Measurements from ENCODE around the gene KRTAP4-7. TPM values are rescaled to one million over a fixed set of nuclear protein-coding genes. Genes with fewer than 3 reads are reported as not detected.
"Not testable (repeated sequence)": the region's sequence is repeated elsewhere in the genome, so short reads cannot be mapped to it uniquely, and the experiment has no call there.

KRTAP4-7 gene
- polyA plus RNA-seq, 4 donors = not detected

GRCh38 chr17:41107941-41108450, 24.0 kb downstream of the KRTAP4-7 start:
- no peak for DNase-seq (ENCODE audit: low read depth in 4 of 4, low spot score in 2 of 4)

GRCh38 chr17:41108728-41109386, 24.9 kb downstream of the KRTAP4-7 start:
- not testable (repeated sequence) for DNase-seq (ENCODE audit: low read depth in 4 of 4, low spot score in 2 of 4)

- DNase-seq (ENCODE audit: low read depth in 4 of 4, low spot score in 2 of 4) = no peak
These were observed 27.4 kb downstream of the KRTAP4-7 start for GRCh38 chr17:41111151-41111885.

- no peak for DNase-seq (ENCODE audit: low read depth in 4 of 4, low spot score in 2 of 4)
These were observed 32.3 kb downstream of the KRTAP4-7 start for GRCh38 chr17:41116297-41116696.

DNA sequence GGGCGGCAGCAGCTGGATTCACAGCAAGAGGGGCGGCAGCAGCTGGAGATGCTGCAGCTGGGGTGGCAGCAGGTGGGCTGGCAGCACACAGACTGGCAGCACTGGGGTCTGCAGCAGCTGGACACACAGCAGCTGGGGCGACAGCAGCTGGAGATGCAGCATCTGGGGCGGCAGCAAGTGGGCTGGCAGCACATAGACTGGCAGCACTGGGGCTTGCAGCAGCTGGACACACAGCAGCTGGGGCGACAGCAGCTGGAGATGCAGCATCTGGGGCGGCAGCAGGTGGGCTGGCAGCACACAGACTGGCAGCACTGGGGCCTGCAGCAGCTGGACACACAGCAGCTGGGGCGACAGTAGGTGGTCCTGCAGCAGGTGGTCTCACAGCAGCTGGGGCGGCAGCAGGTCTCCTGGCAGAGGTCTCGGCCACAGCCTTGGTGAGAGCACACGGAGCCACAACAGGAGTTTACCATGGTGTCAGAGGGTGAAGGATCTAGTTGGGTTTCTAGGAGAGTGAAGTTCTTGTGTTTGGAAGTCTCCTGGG, 34.0 kb downstream of the KRTAP4-7 start, which contains the start of gene KRTAP4-11:
TSS of gene KRTAP4-11 (minus strand) at position 528 of the 541 bp plus-strand sequence. CDS start at position 470, 58 bp downstream.
- not testable (repeated sequence) for DNase-seq (ENCODE audit: low read depth in 4 of 4, low spot score in 2 of 4)

DNA sequence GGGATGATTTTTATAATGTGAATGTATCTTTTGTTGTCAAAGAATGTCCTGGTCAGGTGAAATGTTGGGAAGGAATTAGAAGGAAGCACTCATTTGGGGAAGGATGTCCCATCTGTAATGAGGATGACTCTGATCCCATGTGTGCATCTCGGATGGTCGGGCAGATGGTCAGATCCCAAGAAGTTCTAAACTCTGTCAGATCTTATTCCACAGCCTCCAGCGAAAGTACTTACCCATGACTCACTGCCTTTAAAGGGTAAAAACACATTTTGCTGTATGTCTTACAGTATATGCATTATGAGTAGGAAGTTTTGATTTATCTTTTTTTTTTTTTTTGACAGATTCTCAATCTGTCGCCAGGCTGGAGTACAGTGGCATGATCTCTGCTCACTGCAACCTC, 34.8 kb downstream of the KRTAP4-7 start:
- DNase-seq (ENCODE audit: low read depth in 4 of 4, low spot score in 2 of 4) = no peak

DNA sequence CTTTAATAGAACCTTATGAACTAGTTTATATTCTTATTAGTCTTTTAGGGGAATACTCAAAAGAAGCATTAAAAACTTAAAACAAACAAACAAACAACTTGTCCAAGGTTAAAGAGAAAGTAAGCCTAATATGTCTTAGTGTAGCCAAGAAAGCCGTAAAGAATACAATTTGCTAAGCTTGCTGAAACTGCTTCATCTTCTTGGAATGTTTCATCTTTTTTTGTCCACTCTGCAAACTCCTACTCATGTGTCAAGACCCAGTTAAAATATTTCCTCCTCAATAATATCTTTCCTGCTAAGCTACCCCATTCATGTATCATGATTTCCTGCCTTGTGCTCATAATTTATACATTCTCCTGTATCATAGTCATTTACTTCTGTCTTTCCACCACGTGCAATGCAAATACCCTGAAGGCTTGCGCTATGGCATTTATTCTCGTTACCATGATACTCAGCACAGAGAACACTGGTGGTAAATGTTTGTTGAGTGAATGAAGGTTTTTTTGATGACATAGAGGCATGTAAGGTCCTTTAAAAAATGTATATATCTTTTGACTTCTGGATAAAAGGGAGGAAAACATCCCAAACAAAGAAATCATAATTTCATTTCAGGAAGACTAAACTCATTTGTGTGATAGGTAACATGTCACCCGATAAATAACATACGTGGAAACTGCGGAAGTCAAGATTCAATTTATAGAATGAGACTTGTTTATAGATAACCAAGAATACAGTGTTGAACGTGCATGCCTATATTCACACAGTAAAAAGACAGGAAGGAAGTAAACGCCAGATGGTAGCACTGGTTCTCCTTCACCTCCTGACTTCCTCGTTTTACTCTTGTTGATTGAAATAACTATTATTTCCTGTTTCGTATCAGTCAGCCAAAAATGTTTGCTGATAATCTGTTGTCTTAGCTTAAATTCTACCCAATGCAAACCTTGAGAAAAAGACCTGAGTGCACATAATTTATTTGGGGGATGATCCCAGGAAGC, 36.0 kb downstream of the KRTAP4-7 start:
- not testable (repeated sequence) for DNase-seq (ENCODE audit: low read depth in 4 of 4, low spot score in 2 of 4)

GRCh38 chr17:41121742-41122141, 37.8 kb downstream of the KRTAP4-7 start:
- no peak for DNase-seq (ENCODE audit: low read depth in 4 of 4, low spot score in 2 of 4)

DNA sequence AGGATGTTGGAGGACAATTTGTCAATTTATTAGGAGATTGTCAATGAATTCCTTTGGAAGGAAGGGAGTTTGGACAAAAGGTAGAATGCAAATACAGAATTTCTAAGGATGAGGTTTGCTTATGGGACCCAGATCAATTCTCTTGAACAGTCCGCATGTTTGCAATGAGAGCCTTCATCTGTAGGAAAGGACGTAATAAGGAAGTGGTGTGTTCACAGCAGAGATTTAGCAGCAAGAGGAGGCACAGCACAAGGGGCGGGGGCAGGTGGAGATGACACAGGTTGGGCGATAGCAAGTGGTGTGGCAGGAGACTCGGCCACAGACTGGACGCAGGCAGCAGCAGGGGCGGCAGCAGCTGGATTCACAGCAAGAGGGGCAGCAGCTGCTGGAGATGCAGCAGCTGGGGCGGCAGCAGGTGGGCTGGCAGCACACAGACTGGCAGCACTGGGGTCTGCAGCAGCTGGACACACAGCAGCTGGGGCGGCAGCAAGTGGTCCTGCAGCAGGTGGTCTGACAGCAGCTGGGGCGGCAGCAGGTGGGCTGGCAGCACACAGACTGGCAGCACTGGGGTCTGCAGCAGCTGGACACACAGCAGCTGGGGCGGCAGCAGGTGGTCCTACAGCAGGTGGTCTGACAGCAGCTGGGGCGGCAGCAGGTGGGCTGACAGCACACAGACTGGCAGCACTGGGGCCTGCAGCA, 39.5 kb downstream of the KRTAP4-7 start:
- not testable (repeated sequence) for DNase-seq (ENCODE audit: low read depth in 4 of 4, low spot score in 2 of 4)

DNA sequence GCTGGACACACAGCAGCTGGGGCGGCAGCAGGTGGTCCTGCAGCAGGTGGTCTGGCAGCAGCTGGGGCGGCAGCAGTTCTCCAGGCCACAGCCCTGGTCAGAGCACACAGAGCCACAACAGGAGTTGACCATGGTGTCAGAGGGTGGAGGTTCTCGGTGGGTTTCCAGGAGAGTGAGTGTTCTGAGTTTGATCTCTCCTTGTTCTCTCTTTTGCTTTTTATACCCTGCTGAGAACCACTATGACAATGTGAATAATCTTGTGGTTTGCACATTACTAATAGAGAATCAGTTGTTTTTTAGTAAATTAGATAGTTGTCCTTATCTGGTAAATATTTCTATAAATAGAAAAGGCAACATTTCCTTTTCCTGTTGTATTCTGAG, 40.0 kb downstream of the KRTAP4-7 start, which contains the start of gene KRTAP4-12:
TSS of gene KRTAP4-12 (minus strand) at position 192 of the 381 bp plus-strand sequence. CDS start at position 132, 60 bp downstream.
- not testable (repeated sequence) for DNase-seq (ENCODE audit: low read depth in 4 of 4, low spot score in 2 of 4)

DNA sequence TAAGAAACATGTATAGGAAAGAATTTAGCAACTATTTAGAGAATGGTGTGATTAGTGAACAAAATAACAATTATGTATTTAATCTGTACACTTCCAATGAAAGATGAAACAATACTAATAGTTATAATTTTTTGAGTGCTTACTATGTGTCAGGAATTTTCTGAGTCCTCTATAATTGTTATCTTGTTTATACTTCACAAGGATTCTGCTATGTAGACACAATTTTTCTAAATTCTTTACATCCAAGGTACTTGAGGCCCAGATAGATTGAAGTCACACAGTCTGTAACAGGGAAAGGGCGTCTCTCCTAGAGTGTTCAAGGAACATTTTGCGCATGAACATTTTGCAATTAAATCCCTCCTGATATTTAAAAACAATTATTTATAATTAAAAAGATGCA, 41.1 kb downstream of the KRTAP4-7 start:
- DNase-seq (ENCODE audit: low read depth in 4 of 4, low spot score in 2 of 4) = no peak

- no peak for DNase-seq (ENCODE audit: low read depth in 4 of 4, low spot score in 2 of 4)
These were observed 42.5 kb downstream of the KRTAP4-7 start for GRCh38 chr17:41126412-41126811.

DNA sequence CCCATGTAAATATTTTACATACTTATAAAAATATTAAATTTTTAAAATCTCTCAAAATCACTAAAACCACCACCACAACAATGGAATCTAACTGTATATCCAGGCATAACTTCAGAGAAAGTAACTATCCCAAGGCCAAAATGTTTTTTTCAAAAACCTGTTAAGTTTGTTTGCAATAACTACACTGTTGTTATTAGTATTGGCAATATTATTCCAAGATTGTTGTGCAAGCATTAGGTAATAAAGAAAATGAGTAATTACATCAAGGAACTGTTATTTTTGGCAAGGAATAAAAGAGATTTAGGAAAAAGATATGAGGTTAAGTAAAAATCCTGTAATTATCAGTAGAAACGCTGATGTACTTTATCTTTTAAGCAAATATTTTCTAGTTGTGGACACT, 43.4 kb downstream of the KRTAP4-7 start:
- DNase-seq (ENCODE audit: low read depth in 4 of 4, low spot score in 2 of 4) = no peak

GRCh38 chr17:41131979-41132378, 48.0 kb downstream of the KRTAP4-7 start:
- no peak for DNase-seq (ENCODE audit: low read depth in 4 of 4, low spot score in 2 of 4)

GRCh38 chr17:41133880-41134735, 50.2 kb downstream of the KRTAP4-7 start:
- DNase-seq (ENCODE audit: low read depth in 4 of 4, low spot score in 2 of 4) = no peak
